ENCODE measurements around the gene LRWD1.
"Not testable (repeated sequence)": the region's sequence is repeated elsewhere in the genome, so short reads cannot be mapped to it uniquely, and the experiment has no call there.

- TF ChIP-seq POLR2A, CTCF (IDR thresholded peaks at IDR 0.05): not testable (repeated sequence)
These were observed 25.8 kb downstream of the LRWD1 start for GRCh38 chr7:102490529-102491075.
